OCI-LY7 (cell line): ENCODE measurements around the gene PPP4R1. TPM values are rescaled to one million over a fixed set of nuclear protein-coding genes. Genes with fewer than 3 reads are reported as not detected.

Source experiments
- BruUV-seq: library from RNA; stranded (reverse); fragments of 400-500 nt; replicated peaks from 2 replicates; lab custom pipeline; 2021; lab: Mats Ljungman, UMichigan
- CTCF ChIA-PET: fragments of 300-600 bp; sonication (Branson Sonifier 250); formaldehyde crosslinking; loops from one replicate; lab custom pipeline; 2022; ENCODE audit warnings: antibody characterized with exemption; ENCODE audit not compliant: unreplicated experiment; lab: Charles Lee
- POLR2A ChIA-PET: fragments of 300-600 bp; sonication (Branson Sonifier 250); formaldehyde crosslinking; loops from one replicate; lab custom pipeline; 2022; ENCODE audit warnings: antibody characterized with exemption; lab: Charles Lee
- DNase-seq: peaks from one replicate; pipeline ENCODE4 v3.0.0-alpha.2; 2015; ENCODE audit warnings: low spot score
- H2AFZ ChIP-seq: fragments of 200-600 bp; sonication (generic), shearing (Covaris generic); 2 replicates; pipeline ENCODE4 v1.6.1; 2014; ENCODE audit warnings: mild to moderate bottlenecking, antibody characterized with exemption, low read length, moderate library complexity
- H3K27ac ChIP-seq: fragments of 200-600 bp; sonication (generic); 2 replicates; pipeline ENCODE4 v1.5.1; 2014; ENCODE audit warnings: mixed run types, low read depth, mild to moderate bottlenecking, moderate library complexity, low read length, inconsistent platforms; ENCODE audit not compliant: poor library complexity, severe bottlenecking
- H3K36me3 ChIP-seq: fragments of 200-600 bp; sonication (generic); 2 replicates; pipeline ENCODE4 v1.6.1; 2014; ENCODE audit warnings: mild to moderate bottlenecking, antibody characterized with exemption, low read length, moderate library complexity, mixed read lengths; ENCODE audit not compliant: insufficient read depth
- H3K4me1 ChIP-seq: fragments of 200-600 bp; sonication (generic); 2 replicates; pipeline ENCODE4 v1.5.1; 2014; ENCODE audit warnings: mild to moderate bottlenecking, low read length; ENCODE audit not compliant: insufficient read depth, poor library complexity, severe bottlenecking
- H3K4me2 ChIP-seq: fragments of 200-600 bp; sonication (generic); 2 replicates; pipeline ENCODE4 v1.6.1; 2014; ENCODE audit warnings: mild to moderate bottlenecking, low read length
- H3K4me3 ChIP-seq: fragments of 200-600 bp; sonication (generic); 2 replicates; pipeline ENCODE4 v1.5.1; 2014; ENCODE audit warnings: mild to moderate bottlenecking, low read depth, low read length; ENCODE audit not compliant: poor library complexity, severe bottlenecking
- H3K79me2 ChIP-seq: fragments of 200-600 bp; sonication (generic); 2 replicates; pipeline ENCODE4 v1.6.1; 2016; ENCODE audit warnings: low read depth, mild to moderate bottlenecking, low read length, moderate library complexity, mixed read lengths; ENCODE audit not compliant: insufficient read depth
- H3K9me2 ChIP-seq: fragments of 200-600 bp; sonication (generic); 2 replicates; pipeline ENCODE4 v1.6.1; 2016; ENCODE audit warnings: mild to moderate bottlenecking, low read length, mixed read lengths; ENCODE audit not compliant: insufficient read depth
- H3K9me3 ChIP-seq: fragments of 200-600 bp; sonication (generic); 2 replicates; pipeline ENCODE4 v1.6.1; 2014; ENCODE audit warnings: mild to moderate bottlenecking, mixed run types, low read length, mixed read lengths
- H4K20me1 ChIP-seq: fragments of 200-600 bp; sonication (generic); 2 replicates; pipeline ENCODE4 v1.6.1; 2014; ENCODE audit warnings: mild to moderate bottlenecking, antibody characterized with exemption, low read length, moderate library complexity, mixed read lengths; ENCODE audit not compliant: insufficient read depth
- CTCF ChIP-seq: fragments of 200-600 bp; sonication (generic); conservative IDR thresholded peaks from 2 replicates; pipeline ENCODE4 v1.5.1; 2014; ENCODE audit warnings: mild to moderate bottlenecking, antibody characterized with exemption, low read length, moderate library complexity, mixed read lengths
- EZH2phosphoT487 ChIP-seq: fragments of 200-600 bp; sonication (generic); IDR thresholded peaks from 2 replicates; pipeline ENCODE4 v1.6.1; 2018; ENCODE audit warnings: low read depth, borderline replicate concordance, mild to moderate bottlenecking, mixed run types, antibody characterized with exemption, low read length, moderate library complexity, mixed read lengths
- intact Hi-C: fragments of 100-400 bp; cut with micrococcal nuclease; formaldehyde crosslinking; loops from one replicate; pipeline ENCODE4 v1.10.0; 2022; ENCODE audit not compliant: unreplicated experiment
- total RNA-seq, 2 experiments: library from RNA; depleted of rRNA in 1 of 2; stranded (reverse); fragments of >200 nt in 1 of 2; shearing (Covaris generic) in 1 of 2; gene quantifications; 2 replicates each; pipeline ENCODE4 v1.2.3, GENCODE V29; 2014 to 2022

The PPP4R1 gene
- total RNA-seq, 2 experiments from 2014 or later, result 64.9 to 72.4 TPM

DNA sequence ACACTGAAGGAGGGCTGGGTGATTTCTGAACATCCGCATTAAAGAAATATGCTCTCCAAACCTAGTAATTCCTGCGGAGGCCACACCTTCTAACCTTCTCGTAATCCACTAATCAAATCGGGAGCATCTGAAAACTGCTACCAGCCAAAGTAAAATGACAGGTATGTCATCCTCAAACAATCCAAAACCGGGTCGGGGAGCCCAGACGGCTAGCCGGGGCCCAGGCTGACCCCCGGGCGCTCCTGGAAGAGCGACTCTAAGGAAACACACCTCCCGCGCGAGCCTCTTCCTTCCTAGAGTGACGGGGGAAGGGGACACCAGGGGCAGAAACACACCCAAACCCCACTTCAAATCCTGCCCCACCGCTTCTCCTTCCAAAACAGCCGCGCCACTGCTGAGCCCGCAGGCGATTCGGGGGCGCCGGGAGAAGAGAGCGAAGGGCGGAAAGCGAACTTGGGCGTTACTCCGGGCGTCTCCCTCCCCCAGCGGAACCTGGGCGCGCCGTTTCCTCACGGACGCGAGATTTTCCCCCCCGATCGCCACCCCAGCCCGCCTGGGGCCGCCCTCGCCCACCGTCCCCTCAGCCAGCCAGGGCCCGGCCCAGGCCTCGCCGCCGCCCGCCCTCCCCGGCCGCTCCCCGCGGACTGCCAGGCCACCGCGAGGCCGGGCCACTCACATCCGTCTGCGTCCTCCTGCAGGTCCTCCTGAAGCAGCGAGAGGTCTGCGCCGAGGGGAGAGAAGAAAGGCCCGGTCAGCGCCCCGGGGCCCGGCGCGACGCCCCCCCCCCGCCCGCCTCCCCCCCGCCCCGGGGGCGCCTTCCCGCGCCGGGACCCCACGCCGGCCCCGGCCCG is 584 bp downstream of the PPP4R1 start:
- intact Hi-C loops, result loop anchor here (2.0 to 10.0 kb wide), 4 partner anchors 301 to 911 kb away; partner anchors contain the start of genes NAPG and VAPA
- peak; percentile 68 for DNase-seq
- no TSS peak for BruUV-seq
- Histone ChIP-seq H3K9me3 (no peaks in the 10 kb centered on the region), H3K4me1 (peaks cover 20% of the 10 kb centered on the region), H3K4me3 (peak overlapping the region; percentile 94), H3K27ac (peak overlapping the region; percentile 59), H3K4me2 (peak overlapping the region; percentile 76), H4K20me1 (0 out of 2 replicates have a peak, but pooled peaks cover 3% of the 10 kb centered on the region), H3K79me2 (peaks cover 42% of the 10 kb centered on the region), H3K9me2 (no peaks in the 10 kb centered on the region), H2AFZ (peak overlapping the region; percentile 61; the same call in 1 of the 2 replicates), H3K36me3 (peaks cover 14% of the 10 kb centered on the region)
- ChIA-PET POLR2A (no interaction called here), CTCF (no interaction called here)
- TF ChIP-seq EZH2phosphoT487, result no peak
- TF ChIP-seq CTCF, result no peak

GRCh38 chr18:9612977-9613376 is 1.4 kb downstream of the PPP4R1 start:
- no peaks in the 10 kb centered on the region for H3K9me2 ChIP-seq
- DNase-seq, result peak; percentile 24
- H3K9me3 ChIP-seq, result no peaks in the 10 kb centered on the region
- peak overlapping the region; percentile 76 for H3K4me2 ChIP-seq
- H3K4me1 ChIP-seq, result peaks cover 20% of the 10 kb centered on the region
- BruUV-seq, result TSS peak; percentile 61
- TF ChIP-seq EZH2phosphoT487 (no peak), CTCF (no peak)
- POLR2A ChIA-PET, result interaction anchor here (0.6 kb wide), 1 partner anchor 326 kb away, joined by 3 read pairs; no protein-coding TSS in a partner anchor
- CTCF ChIA-PET, result no interaction called here
- intact Hi-C loops, result loop anchor here (10.0 kb wide), 2 partner anchors 548 to 912 kb away; partner anchors contain the start of gene NAPG
- peaks cover 3% of the 10 kb centered on the region; the same call in 1 of the 2 replicates for H4K20me1 ChIP-seq
- H3K4me3 ChIP-seq, result peak overlapping the region; percentile 94
- peaks cover 14% of the 10 kb centered on the region for H3K36me3 ChIP-seq
- H3K27ac ChIP-seq, result peak overlapping the region; percentile 59
- peak overlapping the region; percentile 61; the same call in 1 of the 2 replicates for H2AFZ ChIP-seq
- H3K79me2 ChIP-seq, result peaks cover 45% of the 10 kb centered on the region
